GM19395 (cell line): ENCODE measurements around the gene PGBD2.
A peak's percentile ranks its signal among the peaks of the same experiment; 100 is the strongest.
"Not testable (repeated sequence)": the region's sequence is repeated elsewhere in the genome, so short reads cannot be mapped to it uniquely, and the experiment has no call there.

Source experiments
- ATAC-seq: cut with Tn5 transposase; IDR thresholded peaks from one replicate; pipeline ENCODE4 v1.9.1; 2021; ENCODE audit warnings: mild to moderate bottlenecking, moderate library complexity; ENCODE audit not compliant: unreplicated experiment

The PGBD2 gene

DNA sequence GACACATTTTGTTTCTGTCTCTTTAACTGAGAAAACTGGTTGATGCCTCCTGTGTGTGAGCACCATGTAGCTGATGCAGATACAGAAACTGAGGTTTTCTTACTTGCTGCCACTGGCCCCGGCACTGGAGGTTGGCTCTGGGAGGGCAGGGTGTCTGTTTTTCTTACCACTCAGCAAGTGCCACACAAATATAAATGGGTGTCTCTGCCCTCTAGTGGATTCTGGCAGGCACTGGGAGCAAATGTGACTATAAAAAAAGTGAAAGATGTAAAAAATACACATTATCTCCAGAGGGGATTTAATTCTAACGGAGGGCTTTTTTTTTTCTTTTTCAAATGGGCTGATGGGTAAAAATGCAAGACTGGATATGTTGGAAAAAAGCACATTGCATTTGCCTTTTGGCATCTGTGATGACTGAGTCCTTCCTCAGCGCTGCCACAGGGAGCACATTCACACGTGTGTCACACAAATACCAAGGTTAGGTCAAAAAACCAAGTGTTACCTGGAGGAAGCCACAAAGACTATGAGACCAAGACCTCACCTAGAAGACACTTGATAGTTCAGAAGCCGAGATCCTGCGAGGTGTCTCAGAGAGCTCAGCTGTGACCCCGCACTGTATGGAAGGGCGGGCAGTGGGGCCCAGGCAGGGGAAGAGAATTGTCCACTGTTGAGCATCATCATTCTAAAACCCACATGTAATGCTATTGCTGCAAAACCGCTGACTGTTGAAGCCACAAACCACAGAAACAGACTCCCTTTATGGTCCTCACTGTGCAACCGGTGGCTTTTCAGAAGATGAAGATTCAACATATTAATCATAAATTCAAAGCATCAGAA lies 18.9 kb downstream of the PGBD2 start:
- peak; percentile 94 for ATAC-seq

DNA sequence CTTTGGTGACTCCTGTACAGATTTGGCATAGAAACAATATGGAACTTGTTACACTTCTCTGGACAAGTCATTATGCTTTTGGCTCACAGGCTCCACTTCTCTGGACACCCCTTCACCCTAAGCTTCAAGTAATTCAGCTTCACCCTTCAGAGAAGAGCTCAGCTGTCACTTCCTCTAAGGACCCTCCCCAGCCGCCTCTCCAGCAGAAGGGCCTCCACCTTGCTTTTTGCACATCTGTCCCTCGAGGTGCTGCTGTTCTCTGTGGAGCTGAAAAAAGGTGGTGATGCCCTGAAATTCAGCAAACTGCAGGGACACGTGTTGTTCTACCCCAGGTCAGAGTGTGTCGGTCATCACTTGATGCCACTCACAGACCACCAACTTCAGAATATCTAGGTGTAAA lies 19.8 kb downstream of the PGBD2 start:
- ATAC-seq, result not testable (repeated sequence)

DNA sequence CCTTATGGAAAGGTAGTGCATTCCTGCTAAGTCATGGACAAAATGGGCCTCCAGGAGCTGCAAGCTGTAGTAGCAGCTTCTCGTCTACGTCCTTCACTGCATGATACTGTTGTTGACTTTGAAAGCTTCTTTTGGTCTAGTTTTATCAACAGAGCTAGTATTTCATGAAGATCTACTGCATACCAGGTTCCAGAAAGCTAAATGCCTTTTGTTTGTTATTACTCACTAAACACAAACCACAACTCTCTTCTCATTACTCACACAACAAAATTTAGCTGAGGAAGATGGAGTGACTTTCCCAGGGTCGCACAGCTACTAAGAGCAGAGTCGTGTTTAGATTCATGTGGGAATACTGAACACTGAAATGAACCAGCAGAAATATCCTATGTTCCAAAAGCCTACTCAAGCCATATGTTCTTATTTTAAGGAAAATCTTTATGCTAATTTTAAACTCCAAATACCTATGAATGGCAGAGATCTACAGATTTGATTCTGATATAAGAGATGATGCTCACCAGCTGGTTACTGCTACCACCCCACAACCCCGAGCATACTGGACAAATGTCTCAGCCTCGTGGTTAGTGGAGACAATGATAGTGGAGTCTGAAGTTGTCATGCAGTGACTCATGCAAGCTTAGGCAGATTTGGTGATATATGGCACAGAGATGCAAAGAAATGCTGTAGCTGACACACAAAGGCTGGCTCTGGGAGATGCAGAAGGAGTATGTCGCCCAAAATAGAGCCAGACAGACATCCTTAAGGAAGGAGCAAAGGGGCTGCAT lies 20.6 kb downstream of the PGBD2 start:
- no peak for ATAC-seq

DNA sequence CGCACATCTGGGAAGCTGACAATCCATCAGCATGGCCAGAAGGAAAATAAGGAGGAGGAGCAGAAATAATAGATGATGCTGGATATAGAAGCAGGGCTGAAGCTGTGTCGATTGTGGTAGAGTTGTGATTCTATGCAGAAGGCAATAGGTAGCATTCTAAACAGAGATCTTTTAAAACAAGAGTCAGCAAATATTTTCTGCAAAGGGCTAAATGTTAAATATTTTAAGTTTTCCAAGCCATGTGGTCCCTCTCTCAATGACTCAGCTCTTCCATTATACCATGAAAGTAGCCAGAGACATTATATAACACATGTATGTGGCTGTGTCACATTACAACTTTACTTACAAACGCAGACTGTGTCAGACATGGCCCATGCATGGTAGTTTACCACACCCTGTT lies 21.2 kb downstream of the PGBD2 start:
- ATAC-seq, result not testable (repeated sequence)

DNA sequence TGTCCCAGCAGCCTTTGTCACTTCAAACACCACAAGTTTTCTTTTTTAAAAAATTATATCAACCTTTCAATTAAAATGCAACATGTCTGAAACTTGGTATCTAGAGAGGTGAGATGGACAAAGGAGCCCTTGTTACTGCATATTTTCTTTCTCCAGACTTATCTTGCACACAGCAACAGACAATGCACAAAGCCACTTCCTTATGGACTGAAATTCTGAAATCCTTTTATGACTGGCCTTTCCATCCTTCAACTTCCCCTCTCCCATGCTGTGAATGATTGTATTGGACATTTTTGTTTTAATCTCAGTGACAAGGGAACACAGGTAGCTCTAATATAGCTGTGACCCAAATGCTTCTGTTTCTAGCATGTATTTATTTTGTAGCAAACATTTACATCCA lies 22.1 kb downstream of the PGBD2 start:
- not testable (repeated sequence) for ATAC-seq

DNA sequence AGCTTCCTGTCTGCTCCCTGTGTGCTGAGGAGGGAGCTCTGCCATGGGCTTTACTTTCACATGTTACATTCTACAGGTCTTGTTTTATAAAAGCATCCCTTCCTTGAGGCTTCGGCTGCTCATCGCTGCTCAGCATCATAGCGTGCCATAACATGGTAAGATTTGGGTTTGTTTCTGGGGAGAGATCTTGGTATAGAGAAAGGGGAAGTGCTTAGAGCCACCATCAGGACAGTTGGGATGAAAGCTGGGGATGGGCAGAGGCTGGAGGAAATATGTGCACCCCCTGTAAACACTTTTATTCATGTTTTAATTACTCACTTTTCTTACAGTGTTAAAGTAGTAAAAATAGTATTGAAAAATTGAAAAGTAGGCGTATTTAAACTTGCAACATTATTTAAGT lies 24.0 kb downstream of the PGBD2 start:
- ATAC-seq, result not testable (repeated sequence)

DNA sequence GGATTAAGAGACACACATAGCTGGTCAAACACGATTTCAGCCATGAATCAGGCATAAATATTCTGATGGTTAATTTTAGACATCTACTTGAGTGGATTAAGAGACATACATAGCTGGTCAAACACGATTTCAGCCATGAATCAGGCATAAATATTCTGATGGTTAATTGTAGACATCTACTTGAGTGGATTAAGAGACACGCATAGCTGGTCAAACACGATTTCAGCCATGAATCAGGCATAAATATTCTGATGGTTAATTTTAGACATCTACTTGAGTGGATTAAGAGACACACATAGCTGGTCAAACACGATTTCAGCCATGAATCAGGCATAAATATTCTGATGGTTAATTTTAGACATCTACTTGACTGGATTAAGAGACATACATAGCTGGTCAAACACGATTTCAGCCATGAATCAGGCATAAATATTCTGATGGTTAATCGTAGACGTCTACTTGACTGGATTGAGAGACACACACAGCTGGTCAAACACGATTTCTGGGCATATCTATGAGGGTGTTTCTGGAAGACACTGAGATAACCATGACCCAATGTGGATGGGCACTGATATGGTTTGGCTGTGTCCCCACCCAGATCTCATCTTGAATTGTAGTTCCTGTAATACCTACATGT lies 32.3 kb downstream of the PGBD2 start:
- ATAC-seq, result not testable (repeated sequence)

DNA sequence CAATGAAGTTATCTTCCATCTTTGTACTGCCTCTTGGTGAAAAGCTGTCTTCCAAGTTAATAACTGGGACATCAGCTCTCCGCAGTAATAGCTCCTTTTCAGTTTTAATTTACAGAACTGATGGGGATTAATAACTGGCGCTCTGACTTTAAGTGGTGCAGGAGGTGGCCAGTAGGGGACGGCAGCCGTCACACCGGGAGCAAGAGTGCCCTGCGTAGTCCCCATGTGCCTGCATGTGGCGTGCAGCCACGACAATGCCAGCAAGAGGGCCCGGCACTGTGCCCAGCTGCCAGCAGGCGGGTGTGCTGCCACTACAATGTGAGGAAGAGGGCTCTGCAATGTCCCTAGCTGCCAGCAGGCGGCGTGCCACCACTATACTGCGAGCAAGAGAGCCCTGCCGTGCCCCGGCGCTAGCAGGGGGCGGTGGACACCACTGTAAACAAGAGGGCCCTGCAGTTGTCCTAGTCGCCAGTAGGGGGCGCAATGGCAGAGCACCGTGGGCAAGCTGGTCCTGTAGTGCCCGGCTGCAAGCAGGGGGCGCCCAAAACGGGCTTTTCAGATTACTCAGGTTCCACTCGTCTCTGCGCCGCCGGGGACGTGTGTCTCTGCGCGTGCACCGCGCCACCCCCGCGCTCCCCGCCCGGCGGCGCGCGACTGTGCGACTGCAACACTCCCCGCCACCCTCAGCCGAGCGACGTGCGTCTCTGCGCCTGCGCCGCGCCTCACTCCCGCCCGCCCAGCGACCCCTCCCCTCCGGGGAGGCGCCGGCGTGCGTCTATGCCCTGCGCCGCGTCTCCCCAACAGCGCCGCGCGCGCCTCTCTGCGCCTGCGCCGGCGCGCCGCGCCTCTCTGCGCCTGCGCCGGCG lies 38.3 kb downstream of the PGBD2 start:
- not testable (repeated sequence) for ATAC-seq

DNA sequence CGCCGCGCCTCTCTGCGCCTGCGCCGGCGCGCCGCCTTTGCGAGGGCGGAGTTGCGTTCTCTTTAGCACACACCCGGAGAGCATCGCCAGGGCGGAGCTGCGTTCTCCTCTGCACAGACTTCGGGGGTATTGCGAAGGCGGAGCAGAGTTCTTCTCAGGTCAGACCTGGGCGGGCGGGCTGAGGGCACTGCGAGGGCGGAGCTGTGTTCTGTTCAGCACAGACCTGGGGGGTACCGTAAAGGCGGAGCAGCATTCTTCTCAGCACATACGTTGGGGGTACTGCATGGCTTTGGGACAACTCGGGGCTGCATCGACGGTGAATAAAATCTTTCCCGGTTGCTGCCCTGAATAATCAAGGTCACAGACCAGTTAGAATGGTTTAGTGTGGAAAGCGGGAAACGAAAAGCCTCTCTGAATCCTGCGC lies 39.0 kb downstream of the PGBD2 start:
- not testable (repeated sequence) for ATAC-seq

DNA sequence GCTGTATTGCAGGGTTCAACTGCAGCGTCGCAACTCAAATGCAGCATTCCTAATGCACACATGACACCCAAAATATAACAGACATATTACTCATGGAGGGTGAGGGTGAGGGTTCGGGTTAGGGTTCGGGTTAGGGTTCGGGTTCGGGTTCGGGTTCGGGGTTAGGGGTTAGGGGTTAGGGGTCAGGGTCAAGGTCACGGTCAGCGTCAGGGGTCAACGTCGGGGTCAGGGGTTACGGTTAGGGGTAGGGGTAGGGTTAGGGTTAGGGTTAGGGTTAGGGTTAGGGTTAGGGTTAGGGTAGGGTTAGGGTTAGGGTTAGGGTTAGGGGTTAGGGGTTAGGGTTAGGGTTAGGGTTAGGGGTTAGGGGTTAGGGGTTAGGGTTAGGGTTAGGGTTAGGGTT lies 39.4 kb downstream of the PGBD2 start:
- ATAC-seq, result not testable (repeated sequence)

DNA sequence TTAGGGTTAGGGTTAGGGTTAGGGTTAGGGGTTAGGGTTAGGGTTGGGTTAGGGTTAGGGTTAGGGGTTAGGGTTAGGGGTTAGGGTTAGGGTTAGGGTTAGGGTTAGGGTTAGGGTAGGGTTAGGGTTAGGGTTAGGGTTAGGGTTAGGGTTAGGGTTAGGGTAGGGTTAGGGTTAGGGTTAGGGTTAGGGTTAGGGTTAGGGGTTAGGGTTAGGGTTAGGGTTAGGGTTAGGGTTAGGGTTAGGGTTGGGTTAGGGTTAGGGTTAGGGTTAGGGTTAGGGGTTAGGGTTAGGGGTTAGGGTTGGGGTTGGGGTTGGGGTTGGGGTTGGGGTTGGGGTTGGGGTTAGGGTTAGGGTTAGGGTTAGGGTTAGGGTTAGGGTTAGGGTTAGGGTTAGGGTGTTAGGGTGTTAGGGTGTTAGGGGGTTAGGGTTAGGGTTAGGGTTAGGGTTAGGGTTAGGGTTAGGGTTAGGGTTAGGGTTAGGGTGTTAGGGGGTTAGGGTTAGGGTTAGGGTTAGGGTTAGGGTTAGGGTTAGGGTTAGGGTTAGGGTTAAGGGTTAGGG lies 39.9 kb downstream of the PGBD2 start:
- ATAC-seq, result not testable (repeated sequence)
